Measurements from ENCODE around the gene C1orf167. TPM values are rescaled to one million over a fixed set of nuclear protein-coding genes. Genes with fewer than 3 reads are reported as not detected.

C1orf167 gene
- total RNA-seq, 4 donors from 2014 or later, result 0.72 to 2.0 TPM; not detected in 2

DNA sequence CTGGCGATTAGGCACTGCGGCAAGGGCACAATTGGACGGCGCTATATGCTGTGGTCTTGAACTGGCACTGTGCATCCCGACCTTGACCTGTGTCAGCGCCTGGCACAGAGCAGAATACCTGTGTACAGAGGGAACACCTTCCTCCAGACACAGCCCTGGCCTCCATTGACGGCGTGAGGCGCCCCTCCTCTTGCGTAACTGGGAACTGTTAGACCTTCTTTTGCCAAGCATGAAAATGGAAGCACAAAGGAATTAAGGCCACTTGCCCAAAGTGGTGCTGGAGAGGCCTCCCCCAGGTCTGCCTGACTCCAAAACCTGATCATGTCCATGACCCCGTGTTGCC, 32.9 kb upstream of the C1orf167 start:
- no peak for ATAC-seq (ENCODE audit: low FRiP score)
- TF ChIP-seq, protein P1, sequence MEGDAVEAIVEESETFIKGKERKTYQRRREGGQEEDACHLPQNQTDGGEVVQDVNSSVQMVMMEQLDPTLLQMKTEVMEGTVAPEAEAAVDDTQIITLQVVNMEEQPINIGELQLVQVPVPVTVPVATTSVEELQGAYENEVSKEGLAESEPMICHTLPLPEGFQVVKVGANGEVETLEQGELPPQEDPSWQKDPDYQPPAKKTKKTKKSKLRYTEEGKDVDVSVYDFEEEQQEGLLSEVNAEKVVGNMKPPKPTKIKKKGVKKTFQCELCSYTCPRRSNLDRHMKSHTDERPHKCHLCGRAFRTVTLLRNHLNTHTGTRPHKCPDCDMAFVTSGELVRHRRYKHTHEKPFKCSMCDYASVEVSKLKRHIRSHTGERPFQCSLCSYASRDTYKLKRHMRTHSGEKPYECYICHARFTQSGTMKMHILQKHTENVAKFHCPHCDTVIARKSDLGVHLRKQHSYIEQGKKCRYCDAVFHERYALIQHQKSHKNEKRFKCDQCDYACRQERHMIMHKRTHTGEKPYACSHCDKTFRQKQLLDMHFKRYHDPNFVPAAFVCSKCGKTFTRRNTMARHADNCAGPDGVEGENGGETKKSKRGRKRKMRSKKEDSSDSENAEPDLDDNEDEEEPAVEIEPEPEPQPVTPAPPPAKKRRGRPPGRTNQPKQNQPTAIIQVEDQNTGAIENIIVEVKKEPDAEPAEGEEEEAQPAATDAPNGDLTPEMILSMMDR (IDR thresholded peaks at IDR 0.05), result no peak
- DNase-seq (ENCODE audit: low spot score), result no peak

DNA sequence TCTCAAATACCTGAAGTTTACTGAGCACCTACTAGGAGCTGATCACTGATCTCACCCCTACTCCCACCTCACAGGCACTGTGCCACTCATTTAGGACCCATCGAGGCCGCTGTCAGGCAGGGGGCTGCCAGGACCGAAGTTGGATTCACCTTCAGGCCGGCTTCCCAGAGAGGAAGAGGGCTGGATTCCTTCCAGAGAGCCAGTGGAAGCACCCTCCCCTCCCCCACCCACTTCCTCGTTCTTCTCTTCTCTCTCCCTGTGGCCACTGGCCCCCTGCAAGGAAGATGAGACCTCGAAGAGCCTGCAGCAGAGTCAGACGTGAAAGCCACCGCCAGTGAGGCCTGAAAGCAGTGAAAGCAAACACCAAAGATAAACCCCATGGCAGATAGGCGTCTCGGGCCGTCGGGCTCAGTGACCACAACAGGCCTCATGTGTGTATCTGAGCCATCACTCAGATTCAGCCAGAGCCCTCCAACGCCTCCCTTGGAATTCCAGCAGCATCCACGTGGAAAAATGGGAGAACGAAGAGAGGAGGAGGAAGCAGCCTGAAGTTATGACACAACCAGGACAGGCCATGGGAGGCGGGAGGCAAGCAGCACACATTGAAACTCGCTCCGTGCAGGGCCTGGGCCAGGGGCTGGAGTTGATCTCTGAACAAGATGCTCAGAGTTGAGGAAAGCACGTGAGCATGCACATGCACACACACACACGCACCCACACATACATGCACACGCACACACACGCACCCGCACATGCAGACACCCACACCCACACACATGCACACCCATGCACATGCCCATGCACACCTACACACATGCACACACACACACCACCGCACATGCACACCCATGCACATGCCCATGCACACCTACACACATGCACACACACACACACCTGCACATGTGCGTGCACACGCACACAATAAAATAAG, 32.2 kb upstream of the C1orf167 start:
- DNase-seq (ENCODE audit: low spot score) (no peak), ATAC-seq (ENCODE audit: low FRiP score) (no peak)
- TF ChIP-seq, protein P1 (IDR thresholded peaks at IDR 0.05), result no peak

DNA sequence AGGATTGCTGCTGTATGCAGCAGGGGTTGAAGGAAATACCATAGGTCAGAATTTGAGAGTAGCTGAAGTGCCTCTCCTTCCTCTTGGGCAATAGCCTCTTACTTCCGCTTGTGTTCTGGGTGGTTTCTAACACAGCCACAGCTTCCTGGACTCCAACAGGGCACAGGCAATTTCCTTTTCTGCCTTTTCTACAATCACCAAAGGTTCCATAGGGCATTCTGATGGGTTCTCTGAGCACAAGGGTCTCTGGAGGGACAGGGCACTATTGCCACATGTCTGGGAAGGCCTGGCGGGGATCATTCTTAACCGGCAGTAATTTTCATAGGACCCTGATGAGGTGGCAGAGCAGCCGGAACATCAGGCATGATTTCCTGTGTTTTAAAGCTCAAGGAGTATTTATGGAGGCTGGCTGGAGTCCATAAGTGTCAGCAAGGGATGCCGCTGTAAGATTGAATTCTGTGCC, 31.5 kb upstream of the C1orf167 start:
- no peak for ATAC-seq (ENCODE audit: low FRiP score)
- TF ChIP-seq, protein P1 (IDR thresholded peaks at IDR 0.05), result no peak
- DNase-seq (ENCODE audit: low spot score), result no peak

DNA sequence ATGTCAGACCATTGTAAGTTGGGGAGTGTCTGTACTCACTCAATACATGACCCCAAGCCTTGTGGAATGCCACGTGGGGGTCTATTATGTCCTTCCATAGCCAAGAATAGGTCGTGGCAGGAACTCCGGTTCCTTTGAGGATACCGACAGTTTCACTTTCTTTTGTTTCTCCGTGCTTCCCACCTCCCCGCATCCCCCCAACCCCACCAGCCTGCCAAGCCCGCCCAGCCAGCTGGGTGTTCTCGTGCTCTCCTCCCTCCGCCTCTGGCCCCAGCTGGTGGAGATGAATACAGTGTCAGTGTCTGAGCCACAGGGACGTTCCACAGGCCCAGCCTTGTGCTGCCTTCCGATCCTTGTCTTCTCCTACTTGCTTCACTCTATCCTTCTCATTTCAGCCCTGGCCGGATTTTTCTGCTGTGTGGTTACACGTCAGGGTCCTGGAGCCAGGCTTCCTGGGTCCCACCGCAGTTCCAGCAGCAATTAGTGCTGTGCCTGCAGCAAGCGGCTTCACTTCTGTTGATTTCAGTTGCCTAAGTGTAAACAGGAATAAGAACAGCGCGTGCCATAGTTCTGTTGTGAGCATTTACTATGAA, 30.2 kb upstream of the C1orf167 start:
- peak; percentile 37 for ATAC-seq (ENCODE audit: low FRiP score)
- TF ChIP-seq, protein P1 (IDR thresholded peaks at IDR 0.05), result no peak
- DNase-seq (ENCODE audit: low spot score), result no peak

DNA sequence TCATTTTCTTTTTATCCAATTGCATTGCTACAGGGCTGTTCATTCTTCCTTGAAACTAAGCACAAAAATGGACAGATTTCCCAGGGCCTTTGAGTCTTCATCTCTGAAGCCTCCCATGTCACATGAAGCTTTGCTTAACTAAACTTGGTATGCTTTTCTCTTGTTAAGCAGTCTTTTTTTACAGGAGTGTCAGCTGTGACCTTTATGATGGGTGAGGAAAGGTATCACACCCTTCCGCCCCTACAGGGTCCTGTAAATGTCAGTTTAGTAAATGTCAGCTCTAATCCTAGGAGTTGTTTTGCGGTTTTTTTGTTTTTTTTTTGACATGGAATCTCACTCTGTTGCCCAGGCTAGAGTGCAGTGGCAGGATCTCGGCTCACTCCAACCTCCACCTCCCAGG, 28.7 kb upstream of the C1orf167 start:
- no peak for DNase-seq (ENCODE audit: low spot score)
- no peak for ATAC-seq (ENCODE audit: low FRiP score)

DNA sequence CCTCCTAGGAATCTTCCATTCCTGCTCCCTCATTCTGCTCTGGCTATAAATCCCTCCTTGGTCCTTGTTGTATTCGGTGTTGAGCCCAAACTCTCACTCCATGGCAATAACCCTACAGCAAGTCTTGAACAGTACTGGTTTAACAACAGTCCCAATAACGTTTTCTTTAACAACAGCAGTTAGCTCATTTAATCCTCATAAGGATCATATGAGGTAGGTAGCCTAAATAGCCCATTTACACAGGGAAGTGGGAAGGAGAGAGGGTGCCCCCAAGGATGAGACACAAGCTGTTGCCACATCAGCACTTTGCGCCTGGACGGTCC, 26.5 kb upstream of the C1orf167 start:
- no peak for DNase-seq (ENCODE audit: low spot score)
- TF ChIP-seq, protein P1 (IDR thresholded peaks at IDR 0.05), result no peak
- no peak for ATAC-seq (ENCODE audit: low FRiP score)

More for the DNA sequence above, 28.7 kb upstream of the C1orf167 start:
- TF ChIP-seq, protein P1 (IDR thresholded peaks at IDR 0.05), result no peak

All from omental fat pad (tissue), 4 donors.